Measurements from ENCODE around the gene CDKAL1. TPM values are rescaled to one million over a fixed set of nuclear protein-coding genes. Genes with fewer than 3 reads are reported as not detected.

CDKAL1 gene
- total and polyA plus RNA-seq, 10 of the 15 experiments (the other 5 are each of a cell fraction or from before 2014, with no cell fraction given): 10.7 to 26.9 (median 17.3) TPM

GRCh38 chr6:20696676-20697075 lies 162.4 kb downstream of the CDKAL1 start:
- Histone ChIP-seq H3K9ac (ENCODE audit: control insufficient read depth, insufficient read depth, low read length) (no peak overlapping the region), H3K27ac (ENCODE audit: control insufficient read depth, insufficient read depth) (no peak overlapping the region), H3K27me3 (replicated peaks in 1 of 2; ENCODE audit: control insufficient read depth in 2 of 2, insufficient read depth in 2 of 2, low read length in 1 of 2) (no peaks in the 10 kb centered on the region), H3K4me3 (no peak overlapping the region), H3K4me2 (ENCODE audit: control insufficient read depth, insufficient read depth) (no peak overlapping the region), H3K36me3 (ENCODE audit: control insufficient read depth in 2 of 2, insufficient read depth in 2 of 2, low read length in 1 of 2) (no peaks in the 10 kb centered on the region), H4K20me1 (ENCODE audit: control insufficient read depth, insufficient read depth) (no peaks in the 10 kb centered on the region), H3K79me2 (ENCODE audit: control insufficient read depth, insufficient read depth, low read length) (no peaks in the 10 kb centered on the region), H2AFZ (ENCODE audit: control insufficient read depth, low read depth, low read length) (no peak overlapping the region), H3K4me1 (ENCODE audit: control insufficient read depth, insufficient read depth, low read length) (no peaks in the 10 kb centered on the region), H3K9me3 (replicated peaks; ENCODE audit: control insufficient read depth, insufficient read depth, low read length) (no peaks in the 10 kb centered on the region)
- ChIA-PET CTCF (interaction anchor here (0.6 to 1.3 kb wide), 3 partner anchors 13 to 54 kb away, joined by 3 to 5 read pairs (median 4); no protein-coding TSS in a partner anchor), SMC1A (ENCODE audit: uncharacterized antibody, unreplicated experiment) (interaction anchor here (0.7 to 1.7 kb wide), 3 partner anchors 15 to 28 kb away, joined by 3 read pairs; no protein-coding TSS in a partner anchor), POLR2A (interaction anchor here (0.8 kb wide), 1 partner anchor 22 kb away, joined by 3 read pairs; no protein-coding TSS in a partner anchor), RAD21 (ENCODE audit: unreplicated experiment) (no interaction called here)
- BruUV-seq (replicated peaks): no TSS peak
- FAIRE-seq: no peak
- in situ Hi-C loops (cut with MboI) (no loop called here), intact Hi-C loops (cut with micrococcal nuclease; ENCODE audit: unreplicated experiment) (no loop called here)
- TF ChIP-seq ZSCAN29 (IDR thresholded peaks at IDR 0.05): no peak
- no peak for TF ChIP-seq MTA3 (IDR thresholded peaks at IDR 0.05; ENCODE audit: borderline replicate concordance, low read length)
- TF ChIP-seq ATF3 (IDR thresholded peaks at IDR 0.05; ENCODE audit: borderline replicate concordance, extremely low read depth, low read depth, low read length): no peak
- TF ChIP-seq BHLHE40 (IDR thresholded peaks at IDR 0.05; ENCODE audit: borderline replicate concordance in 1 of 2, low read depth in 2 of 2, low read length in 1 of 2): no peak
- TF ChIP-seq ZNF207 (IDR thresholded peaks at IDR 0.05; ENCODE audit: borderline replicate concordance): no peak
- TF ChIP-seq IRF5 (IDR thresholded peaks at IDR 0.05; ENCODE audit: borderline replicate concordance): no peak
- no peak for TF ChIP-seq RELB (IDR thresholded peaks at IDR 0.05; ENCODE audit: low read depth)
- TF ChIP-seq GATAD2B (conservative IDR thresholded peaks at IDR 0.05; ENCODE audit: low read depth): no peak
- TF ChIP-seq WRNIP1 (IDR thresholded peaks at IDR 0.05; ENCODE audit: borderline replicate concordance, low read depth, low read length): no peak
- TF ChIP-seq EP300 (IDR thresholded peaks at IDR 0.05; ENCODE audit: borderline replicate concordance in 1 of 2, control insufficient read depth in 1 of 2, low read depth in 2 of 2, low read length in 2 of 2): no peak
- no peak for TF ChIP-seq E2F8 (IDR thresholded peaks at IDR 0.05; ENCODE audit: low read depth, partially characterized antibody)
- no peak for TF ChIP-seq STAT1 (conservative IDR thresholded peaks at IDR 0.05)
- no peak for TF ChIP-seq CBFB (IDR thresholded peaks at IDR 0.05; ENCODE audit: low read depth)
- no peak for TF ChIP-seq JUNB (IDR thresholded peaks at IDR 0.05)
- TF ChIP-seq PAX5 (IDR thresholded peaks at IDR 0.05; ENCODE audit: borderline replicate concordance, low read depth, low read length): no peak
- no peak for TF ChIP-seq ASH2L (IDR thresholded peaks at IDR 0.05; ENCODE audit: borderline replicate concordance, low read depth)
- TF ChIP-seq YBX1 (IDR thresholded peaks at IDR 0.05): no peak
- TF ChIP-seq POLR2AphosphoS5 (IDR thresholded peaks at IDR 0.05; ENCODE audit: low read length): no peak
- WGBS (ENCODE audit: insufficient coverage, insufficient replicate concordance, low lambda C conversion rate, missing lambda C conversion rate): 97% methylated on average over 3 of the region's 3 CpGs
- no peak for ATAC-seq
- DNase-seq (ENCODE audit: low read depth, low spot score): no peak
